ENCODE measurements around the gene ROR1.

The ROR1 gene

DNA sequence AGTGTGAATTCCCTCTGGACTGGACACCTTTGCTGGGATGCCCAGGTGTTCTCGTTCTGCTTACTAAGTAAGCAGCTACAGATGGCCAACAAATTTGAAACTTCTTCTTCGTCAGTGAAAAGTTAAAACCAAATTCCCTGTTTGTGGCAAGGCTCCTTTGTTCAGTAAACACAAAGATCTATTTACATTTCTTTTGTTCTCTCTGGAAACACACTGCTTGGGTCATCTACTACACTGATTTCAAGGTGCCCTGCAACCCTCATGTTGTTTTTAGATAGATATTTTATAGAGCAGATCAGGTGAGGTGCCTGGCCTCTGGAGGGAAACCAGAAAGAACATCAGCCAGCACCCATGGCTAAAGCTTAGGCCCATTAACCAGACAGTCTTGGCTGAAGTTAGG, 272.4 kb downstream of the ROR1 start:
- no peak for TF ChIP-seq CTCF (IDR thresholded peaks at IDR 0.05; ENCODE audit: insufficient read depth, low read depth, low read length, missing control alignments)
- DNase-seq (ENCODE audit: low read depth), result no peak
- no peak overlapping the region for H3K4me3 ChIP-seq (ENCODE audit: low read length)

GRCh38 chr1:64046891-64047290, 273.1 kb downstream of the ROR1 start:
- no peak overlapping the region for H3K4me3 ChIP-seq (ENCODE audit: low read length)
- DNase-seq (ENCODE audit: low read depth), result no peak
- TF ChIP-seq CTCF (IDR thresholded peaks at IDR 0.05; ENCODE audit: insufficient read depth, low read depth, low read length, missing control alignments), result no peak

GRCh38 chr1:64047549-64047996, 273.8 kb downstream of the ROR1 start:
- no peak for TF ChIP-seq CTCF (IDR thresholded peaks at IDR 0.05; ENCODE audit: insufficient read depth, low read depth, low read length, missing control alignments)
- no peak for DNase-seq (ENCODE audit: low read depth)
- no peak overlapping the region for H3K4me3 ChIP-seq (ENCODE audit: low read length)

DNA sequence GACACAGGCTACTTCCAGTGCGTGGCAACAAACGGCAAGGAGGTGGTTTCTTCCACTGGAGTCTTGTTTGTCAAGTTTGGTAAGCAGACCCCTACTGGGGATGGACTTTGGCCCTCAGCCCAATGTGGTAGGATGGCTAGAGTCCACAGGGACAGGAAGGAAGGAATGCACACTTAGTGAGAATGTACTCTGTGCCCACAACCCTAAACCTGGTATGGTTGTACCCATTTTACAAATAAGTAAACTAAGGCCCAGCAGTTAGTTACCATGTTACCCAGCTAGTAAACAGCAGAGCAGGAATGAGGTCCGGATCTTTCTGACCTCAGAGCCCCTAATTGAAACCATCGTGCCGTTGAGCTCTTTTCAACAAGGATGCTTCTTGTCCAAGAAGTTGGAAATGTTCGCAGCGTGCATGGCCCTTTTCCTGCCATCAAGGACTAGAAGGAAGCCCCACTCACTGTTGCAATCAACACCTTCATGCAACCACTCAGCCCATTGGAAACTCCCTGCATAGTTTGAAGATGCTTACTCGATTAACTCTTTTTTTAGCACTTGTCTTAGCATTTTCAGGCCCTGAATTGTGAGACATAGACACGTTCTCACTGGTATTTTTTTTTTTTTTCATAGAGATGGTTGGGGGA, 276.2 kb downstream of the ROR1 start:
- H3K4me3 ChIP-seq (ENCODE audit: low read length), result no peak overlapping the region
- TF ChIP-seq CTCF (IDR thresholded peaks at IDR 0.05; ENCODE audit: insufficient read depth, low read depth, low read length, missing control alignments), result no peak
- no peak for DNase-seq (ENCODE audit: low read depth)

- DNase-seq (ENCODE audit: low read depth), result no peak
These were observed 276.8 kb downstream of the ROR1 start for GRCh38 chr1:64050601-64051000.

DNA sequence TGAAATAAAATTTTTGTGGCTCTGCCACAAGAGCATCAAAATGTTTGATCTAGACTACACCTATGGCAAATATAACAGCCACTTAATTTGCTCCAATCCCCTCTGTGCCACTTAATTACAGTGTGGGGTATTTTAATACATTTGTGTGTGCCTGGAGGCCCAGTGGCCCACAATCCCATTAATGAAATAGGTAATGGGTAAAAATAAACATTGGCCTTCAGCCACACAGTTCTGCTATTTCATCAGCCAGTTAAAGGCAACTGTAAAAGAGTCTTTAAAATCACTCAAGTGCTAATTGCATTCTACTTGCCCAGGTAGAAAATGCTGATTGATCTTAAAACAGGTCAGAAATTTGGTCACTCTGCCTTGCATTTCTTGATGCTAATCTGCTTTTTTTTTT, 278.0 kb downstream of the ROR1 start:
- H3K4me3 ChIP-seq (ENCODE audit: low read length), result no peak overlapping the region
- DNase-seq (ENCODE audit: low read depth), result no peak
- TF ChIP-seq CTCF (IDR thresholded peaks at IDR 0.05; ENCODE audit: insufficient read depth, low read depth, low read length, missing control alignments), result no peak

More at GRCh38 chr1:64050601-64051000, 276.8 kb downstream of the ROR1 start:
- TF ChIP-seq CTCF (IDR thresholded peaks at IDR 0.05; ENCODE audit: insufficient read depth, low read depth, low read length, missing control alignments), result no peak
- no peak overlapping the region for H3K4me3 ChIP-seq (ENCODE audit: low read length)

- DNase-seq (ENCODE audit: low read depth), result no peak
- TF ChIP-seq CTCF (IDR thresholded peaks at IDR 0.05; ENCODE audit: insufficient read depth, low read depth, low read length, missing control alignments), result no peak
- no peak overlapping the region for H3K4me3 ChIP-seq (ENCODE audit: low read length)
These were observed 279.0 kb downstream of the ROR1 start for GRCh38 chr1:64052777-64053176.

Data from epithelial cell of esophagus (primary cell).